Measurements from ENCODE around the gene MDM4.

DNA sequence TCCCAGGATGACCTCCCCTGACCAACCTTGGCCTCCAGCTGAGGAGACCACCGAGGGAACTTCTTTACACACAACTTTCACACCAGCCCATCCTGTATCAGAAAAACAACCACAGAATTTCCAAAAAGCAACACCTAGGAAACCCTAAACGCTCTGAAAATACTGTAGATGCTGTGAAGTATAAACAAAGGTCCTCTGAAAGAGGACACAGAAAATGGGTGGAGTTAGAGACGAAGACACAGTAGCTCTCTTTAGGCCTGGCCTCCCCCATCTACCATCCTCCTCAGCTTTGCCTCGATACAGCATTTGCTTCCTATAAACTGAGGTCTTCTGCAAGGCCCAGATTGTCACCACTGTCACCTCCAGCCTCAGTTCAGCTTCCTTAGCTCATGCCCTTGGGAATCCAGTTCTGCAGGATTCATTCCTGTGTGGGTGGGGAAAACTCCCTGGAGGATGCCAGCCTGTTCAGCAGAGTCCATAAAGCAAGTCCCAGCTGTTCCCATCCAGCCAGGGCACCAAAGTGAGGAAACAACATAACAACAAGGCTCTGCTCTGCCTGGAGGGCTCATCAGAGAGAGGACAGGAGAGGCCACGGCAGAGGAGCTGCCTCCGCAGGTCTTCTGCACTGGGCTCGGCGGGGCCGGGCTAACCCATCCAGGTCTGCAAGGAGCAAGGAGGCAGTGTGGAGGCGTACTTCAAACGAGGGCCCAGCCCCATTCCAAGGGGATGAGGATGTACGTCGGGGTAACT is 36.6 kb upstream of the MDM4 start:
- TF ChIP-seq, protein P1, sequence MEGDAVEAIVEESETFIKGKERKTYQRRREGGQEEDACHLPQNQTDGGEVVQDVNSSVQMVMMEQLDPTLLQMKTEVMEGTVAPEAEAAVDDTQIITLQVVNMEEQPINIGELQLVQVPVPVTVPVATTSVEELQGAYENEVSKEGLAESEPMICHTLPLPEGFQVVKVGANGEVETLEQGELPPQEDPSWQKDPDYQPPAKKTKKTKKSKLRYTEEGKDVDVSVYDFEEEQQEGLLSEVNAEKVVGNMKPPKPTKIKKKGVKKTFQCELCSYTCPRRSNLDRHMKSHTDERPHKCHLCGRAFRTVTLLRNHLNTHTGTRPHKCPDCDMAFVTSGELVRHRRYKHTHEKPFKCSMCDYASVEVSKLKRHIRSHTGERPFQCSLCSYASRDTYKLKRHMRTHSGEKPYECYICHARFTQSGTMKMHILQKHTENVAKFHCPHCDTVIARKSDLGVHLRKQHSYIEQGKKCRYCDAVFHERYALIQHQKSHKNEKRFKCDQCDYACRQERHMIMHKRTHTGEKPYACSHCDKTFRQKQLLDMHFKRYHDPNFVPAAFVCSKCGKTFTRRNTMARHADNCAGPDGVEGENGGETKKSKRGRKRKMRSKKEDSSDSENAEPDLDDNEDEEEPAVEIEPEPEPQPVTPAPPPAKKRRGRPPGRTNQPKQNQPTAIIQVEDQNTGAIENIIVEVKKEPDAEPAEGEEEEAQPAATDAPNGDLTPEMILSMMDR (conservative IDR thresholded peaks at IDR 0.05; ENCODE audit: low read length), result no peak
- no peak for TF ChIP-seq EZH2phosphoT487 (IDR thresholded peaks at IDR 0.05; ENCODE audit: borderline replicate concordance, low read depth, low read length)

All from OCI-LY7 (cell line).